Duodenal mucosa (tissue), 2 donors: ENCODE results near the gene VAMP5.
"Not testable (repeated sequence)": the region's sequence is repeated elsewhere in the genome, so short reads cannot be mapped to it uniquely, and the experiment has no call there.

ENCODE experiments used
- H3K27ac ChIP-seq: one replicate; pipeline ENCODE4 v1.7.0; 2013; ENCODE audit warnings: low read depth, low read length
- H3K27me3 ChIP-seq, 2 donors: one replicate each; pipeline ENCODE4 v1.7.0; 2013; ENCODE audit warnings: low read length in 2 of 2, control low read depth in 1 of 2; ENCODE audit not compliant: insufficient read depth in 2 of 2, control insufficient read depth in 1 of 2
- H3K36me3 ChIP-seq, 2 donors: one replicate each; pipeline ENCODE4 v1.7.0; 2013; ENCODE audit warnings: low read length in 2 of 2, control low read depth in 1 of 2; ENCODE audit not compliant: insufficient read depth in 2 of 2, control insufficient read depth in 1 of 2
- H3K4me1 ChIP-seq, 2 donors: one replicate each; pipeline ENCODE4 v1.7.0; 2013; ENCODE audit warnings: low read length in 2 of 2, control low read depth in 1 of 2; ENCODE audit not compliant: insufficient read depth in 2 of 2, control insufficient read depth in 1 of 2
- H3K4me3 ChIP-seq, 2 donors: one replicate each; pipeline ENCODE4 v1.7.0; 2013; ENCODE audit warnings: low read length in 2 of 2, low read depth in 1 of 2
- H3K9ac ChIP-seq, 2 donors: one replicate each; pipeline ENCODE4 v1.7.0; 2013; ENCODE audit warnings: low read length in 2 of 2, low read depth in 1 of 2
- H3K9me3 ChIP-seq, 2 donors: one replicate each; pipeline ENCODE4 v1.7.0; 2013; ENCODE audit warnings: low read length in 2 of 2, control low read depth in 1 of 2; ENCODE audit not compliant: control insufficient read depth in 1 of 2

The VAMP5 gene

GRCh38 chr2:85599468-85600234, 15.4 kb downstream of the VAMP5 start:
- Histone ChIP-seq H3K9me3 (no peaks in the 10 kb centered on the region), H3K27ac (no peak overlapping the region), H3K27me3 (no peaks in the 10 kb centered on the region), H3K4me1 (peaks cover 39 to 40% of the 10 kb centered on the region in 2 donors), H3K4me3 (no peak overlapping the region), H3K36me3 (peaks cover 9 to 29% of the 10 kb centered on the region in 2 donors), H3K9ac (no peak overlapping the region)

GRCh38 chr2:85600235-85600575, 16.0 kb downstream of the VAMP5 start:
- no peak overlapping the region for H3K27ac ChIP-seq
- no peaks in the 10 kb centered on the region for H3K9me3 ChIP-seq
- no peak overlapping the region for H3K9ac ChIP-seq
- H3K4me1 ChIP-seq = peaks cover 39 to 41% of the 10 kb centered on the region in 2 donors
- H3K27me3 ChIP-seq = no peaks in the 10 kb centered on the region
- peaks cover 9 to 29% of the 10 kb centered on the region in 2 donors for H3K36me3 ChIP-seq
- H3K4me3 ChIP-seq = no peak overlapping the region

GRCh38 chr2:85600951-85601770, 16.9 kb downstream of the VAMP5 start:
- peak overlapping the region in 1 of 2 donors; percentile 78 for H3K9ac ChIP-seq
- H3K9me3 ChIP-seq = no peaks in the 10 kb centered on the region
- no peak overlapping the region for H3K27ac ChIP-seq
- H3K4me1 ChIP-seq = peaks cover 38 to 40% of the 10 kb centered on the region in 2 donors
- no peaks in the 10 kb centered on the region for H3K27me3 ChIP-seq
- H3K36me3 ChIP-seq = peaks cover 9 to 35% of the 10 kb centered on the region in 2 donors
- H3K4me3 ChIP-seq = peak overlapping the region; percentile 88 to 92

- H3K27me3 ChIP-seq = no peaks in the 10 kb centered on the region
- H3K36me3 ChIP-seq = peaks cover 9 to 34% of the 10 kb centered on the region in 2 donors
- H3K4me1 ChIP-seq = peaks cover 30 to 32% of the 10 kb centered on the region in 2 donors
- H3K9me3 ChIP-seq = no peaks in the 10 kb centered on the region
- peak overlapping the region; percentile 63 for H3K27ac ChIP-seq
- peak overlapping the region; percentile 88 to 92 for H3K4me3 ChIP-seq
- peak overlapping the region; percentile 66 to 78 for H3K9ac ChIP-seq
Measured at GRCh38 chr2:85601771-85602475, 17.7 kb downstream of the VAMP5 start.

- no peaks in the 10 kb centered on the region for H3K9me3 ChIP-seq
- H3K27me3 ChIP-seq = no peaks in the 10 kb centered on the region
- peak within 1 kb of the TSS; percentile 63 for H3K27ac ChIP-seq
- peak within 1 kb of the TSS; percentile 88 to 92 for H3K4me3 ChIP-seq
- H3K4me1 ChIP-seq = peaks cover 24 to 25% of the 10 kb centered on the region in 2 donors
- H3K36me3 ChIP-seq = peaks cover 10 to 34% of the 10 kb centered on the region in 2 donors
- peak within 1 kb of the TSS; percentile 66 to 78 for H3K9ac ChIP-seq
Measured at GRCh38 chr2:85602476-85603234, 18.4 kb downstream of the VAMP5 start, which contains the start of gene TMEM150A. TSS of gene TMEM150A (minus strand) at chr2:85602698. CDS start at chr2:85601948, 750 bp downstream.

GRCh38 chr2:85604133-85604444, 19.9 kb downstream of the VAMP5 start:
- H3K27me3 ChIP-seq, H3K9me3 ChIP-seq, H3K4me3 ChIP-seq, H3K27ac ChIP-seq: not testable (repeated sequence)
- Histone ChIP-seq H3K4me1 (peaks cover 18 to 24% of the 10 kb centered on the region in 2 donors), H3K9ac (peak overlapping the region in 1 of 2 donors; percentile 2), H3K36me3 (peaks cover 21 to 38% of the 10 kb centered on the region in 2 donors)

- H3K4me1 ChIP-seq = peaks cover 18 to 24% of the 10 kb centered on the region in 2 donors
- no peaks in the 10 kb centered on the region for H3K9me3 ChIP-seq
- H3K27me3 ChIP-seq = no peaks in the 10 kb centered on the region
- no peak overlapping the region for H3K9ac ChIP-seq
- peaks cover 23 to 34% of the 10 kb centered on the region in 2 donors for H3K36me3 ChIP-seq
- no peak overlapping the region for H3K4me3 ChIP-seq
- H3K27ac ChIP-seq = no peak overlapping the region
Measured at GRCh38 chr2:85604568-85605339, 20.5 kb downstream of the VAMP5 start.

GRCh38 chr2:85605406-85606115, 21.3 kb downstream of the VAMP5 start:
- H3K27ac ChIP-seq = no peak overlapping the region

GRCh38 chr2:85606116-85606455, 21.9 kb downstream of the VAMP5 start:
- no peak overlapping the region for H3K4me3 ChIP-seq
- H3K9me3 ChIP-seq = no peaks in the 10 kb centered on the region
- peaks cover 23 to 35% of the 10 kb centered on the region in 2 donors for H3K36me3 ChIP-seq
- no peak overlapping the region for H3K9ac ChIP-seq
- H3K27me3 ChIP-seq = no peaks in the 10 kb centered on the region
- H3K4me1 ChIP-seq = peaks cover 22 to 32% of the 10 kb centered on the region in 2 donors
- no peak overlapping the region for H3K27ac ChIP-seq

More at GRCh38 chr2:85605406-85606115, 21.3 kb downstream of the VAMP5 start:
- Histone ChIP-seq H3K36me3 (peaks cover 23 to 35% of the 10 kb centered on the region in 2 donors), H3K4me3 (no peak overlapping the region), H3K9me3 (no peaks in the 10 kb centered on the region), H3K4me1 (peaks cover 23 to 29% of the 10 kb centered on the region in 2 donors), H3K27me3 (no peaks in the 10 kb centered on the region), H3K9ac (no peak overlapping the region)
